ENCODE data around the gene NTN3. TPM values are rescaled to one million over a fixed set of nuclear protein-coding genes. Genes with fewer than 3 reads are reported as not detected.
"Not testable (repeated sequence)": the region's sequence is repeated elsewhere in the genome, so short reads cannot be mapped to it uniquely, and the experiment has no call there.

The NTN3 gene
- total RNA-seq, 1 donor from 2014 or later = under 0.01 TPM

GRCh38 chr16:2441143-2441804 is 29.8 kb upstream of the NTN3 start:
- not testable (repeated sequence) for DNase-seq (ENCODE audit: low read depth in 2 of 2)

- no peak for DNase-seq (ENCODE audit: low read depth in 2 of 2)
Measured at GRCh38 chr16:2443555-2443954, 27.5 kb upstream of the NTN3 start.

GRCh38 chr16:2447920-2448583 is 23.0 kb upstream of the NTN3 start:
- DNase-seq (ENCODE audit: low read depth in 2 of 2) = no peak

- no peak for DNase-seq (ENCODE audit: low read depth in 2 of 2)
Measured at GRCh38 chr16:2449118-2449517, 22.0 kb upstream of the NTN3 start.

- DNase-seq (ENCODE audit: low read depth in 2 of 2) = no peak
Measured at GRCh38 chr16:2450535-2450934, 20.6 kb upstream of the NTN3 start.

GRCh38 chr16:2450975-2451381 is 20.1 kb upstream of the NTN3 start:
- DNase-seq (ENCODE audit: low read depth in 2 of 2) = no peak

- no peak for DNase-seq (ENCODE audit: low read depth in 2 of 2)
Measured at GRCh38 chr16:2451851-2452320, 19.2 kb upstream of the NTN3 start.

GRCh38 chr16:2452650-2453049 is 18.4 kb upstream of the NTN3 start:
- no peak for DNase-seq (ENCODE audit: low read depth in 2 of 2)

- no peak for DNase-seq (ENCODE audit: low read depth in 2 of 2)
Measured at GRCh38 chr16:2455081-2455845, 15.8 kb upstream of the NTN3 start.

- no peak for DNase-seq (ENCODE audit: low read depth in 2 of 2)
Measured at GRCh38 chr16:2456551-2457153, 14.4 kb upstream of the NTN3 start.

- no peak for DNase-seq (ENCODE audit: low read depth in 2 of 2)
Measured at GRCh38 chr16:2457267-2457666, 13.8 kb upstream of the NTN3 start.

GRCh38 chr16:2457946-2458345 is 13.2 kb upstream of the NTN3 start:
- DNase-seq (ENCODE audit: low read depth in 2 of 2) = no peak

- no peak for DNase-seq (ENCODE audit: low read depth in 2 of 2)
Measured at GRCh38 chr16:2458887-2459646, 12.0 kb upstream of the NTN3 start.

GRCh38 chr16:2459647-2460390 is 11.3 kb upstream of the NTN3 start, which contains the start of gene TEDC2:
TEDC2 (plus strand) TSS chr16:2460109; CDS start chr16:2460145, 36 bp downstream.
- peak; percentile 91 to 92 for DNase-seq (ENCODE audit: low read depth in 2 of 2)

GRCh38 chr16:2460391-2460713 is 10.7 kb upstream of the NTN3 start:
- DNase-seq (ENCODE audit: low read depth in 2 of 2) = no peak

- DNase-seq (ENCODE audit: low read depth in 2 of 2) = no peak
Measured at GRCh38 chr16:2460916-2461315, 10.2 kb upstream of the NTN3 start.

- no peak for DNase-seq (ENCODE audit: low read depth in 2 of 2)
Measured at GRCh38 chr16:2462031-2462866, 8.8 kb upstream of the NTN3 start.

- no peak for DNase-seq (ENCODE audit: low read depth in 2 of 2)
Measured at GRCh38 chr16:2464333-2464732, 6.8 kb upstream of the NTN3 start.

GRCh38 chr16:2465653-2466415 is 5.3 kb upstream of the NTN3 start:
- DNase-seq (ENCODE audit: low read depth in 2 of 2) = no peak

Data from lung microvascular endothelial cell (primary cell).